GM19023 (cell line): Measurements from ENCODE around the gene EML1.

Source experiments
- ATAC-seq: cut with Tn5 transposase; IDR thresholded peaks from one replicate; pipeline ENCODE4 v1.9.1; 2021; ENCODE audit warnings: mild to moderate bottlenecking, moderate library complexity; ENCODE audit not compliant: unreplicated experiment

Gene EML1

DNA sequence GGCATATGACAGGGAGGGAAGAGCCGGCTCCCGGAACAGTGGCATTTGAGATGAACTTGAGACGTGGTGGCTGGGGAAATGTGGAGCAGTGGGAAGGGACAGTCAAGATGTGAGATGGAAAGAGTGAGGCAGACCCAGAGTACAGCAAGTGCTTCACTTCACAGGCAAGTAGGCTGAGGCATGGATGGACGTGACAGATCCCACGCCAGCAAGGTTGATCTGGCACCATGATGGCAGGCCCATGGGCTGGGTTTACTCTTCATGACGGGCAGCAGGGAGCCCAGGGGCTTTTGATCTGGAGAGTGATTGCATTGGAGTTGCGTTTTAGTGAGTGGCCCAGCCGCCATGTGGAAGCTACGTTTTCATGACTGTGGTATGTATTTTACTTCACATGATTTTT is 17.9 kb upstream of the EML1 start:
- ATAC-seq: no peak

DNA sequence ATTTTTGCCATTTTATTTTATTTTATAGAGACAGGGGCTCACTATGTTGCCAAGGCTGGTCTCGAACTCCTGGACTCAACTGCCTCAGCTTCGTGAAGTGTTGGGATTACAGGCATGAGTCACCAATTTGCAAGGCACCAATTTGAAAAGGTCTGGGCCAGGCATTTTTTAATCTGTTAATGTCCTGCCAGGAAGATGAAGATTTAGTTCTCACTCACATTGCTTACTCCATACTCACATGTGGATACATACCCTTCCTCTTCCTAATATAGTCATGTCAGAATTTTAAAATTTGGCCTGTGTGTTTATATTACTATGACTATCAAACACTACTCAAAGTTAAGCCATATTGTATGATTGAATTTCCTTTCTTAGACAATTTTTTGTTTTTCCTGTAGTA is 15.3 kb upstream of the EML1 start:
- no peak for ATAC-seq

DNA sequence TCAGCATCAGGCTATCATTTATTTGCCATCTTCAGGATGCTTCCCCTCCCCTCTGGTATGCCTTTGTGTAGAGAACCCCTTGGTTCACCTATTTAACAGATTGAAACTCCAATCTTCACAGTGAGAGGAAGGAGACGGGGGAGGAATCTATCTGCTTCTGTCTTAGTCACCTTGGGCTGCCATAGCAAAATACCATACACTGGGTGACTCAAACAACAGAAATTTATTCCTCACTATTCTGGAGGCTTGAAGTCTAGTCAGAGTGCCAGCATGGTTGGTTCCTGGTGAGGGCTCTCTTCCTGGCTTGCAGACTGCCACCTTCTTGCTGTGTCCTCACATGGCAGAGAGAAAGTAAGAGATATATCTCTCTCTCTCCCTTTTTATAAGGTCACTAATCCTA is 13.5 kb upstream of the EML1 start:
- ATAC-seq: no peak

DNA sequence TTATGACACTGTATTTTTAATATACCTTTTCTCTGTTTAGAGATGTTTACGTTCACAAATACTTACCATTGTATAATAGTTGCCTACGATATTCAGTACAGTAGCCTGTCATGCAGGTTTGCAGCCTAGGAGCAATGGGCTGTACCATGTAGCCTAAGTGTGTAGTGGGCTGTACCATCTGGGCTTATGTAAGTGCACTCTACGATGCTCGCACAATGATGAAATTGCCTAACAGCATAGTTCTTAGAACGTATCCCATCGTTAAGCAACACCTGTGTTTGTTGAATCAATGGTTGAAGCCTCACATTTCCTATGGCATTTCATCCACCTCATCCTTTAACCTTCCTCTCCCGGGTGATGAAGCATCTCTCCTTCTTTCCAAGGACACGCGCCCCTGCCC is 12.5 kb upstream of the EML1 start:
- no peak for ATAC-seq

DNA sequence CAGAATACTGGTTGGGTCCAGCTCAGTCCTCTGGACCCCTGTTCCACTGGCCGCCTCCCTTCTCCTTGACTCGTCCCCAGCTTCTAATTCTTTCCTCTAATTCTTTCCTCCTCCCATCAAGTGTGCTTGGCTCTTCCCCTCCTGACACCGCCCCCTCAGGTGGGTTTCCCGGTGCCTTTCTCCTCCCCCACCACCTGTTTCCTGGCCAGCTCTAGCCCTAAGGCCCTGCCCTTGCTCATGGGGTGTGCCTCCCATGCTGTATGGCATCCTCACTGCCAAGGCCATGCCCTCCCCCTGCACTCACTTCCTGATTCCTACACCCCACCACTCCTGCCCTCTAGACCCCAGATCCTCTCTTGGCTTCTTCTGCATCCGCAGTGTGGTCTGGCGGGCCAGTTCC is 12.1 kb upstream of the EML1 start:
- no peak for ATAC-seq

DNA sequence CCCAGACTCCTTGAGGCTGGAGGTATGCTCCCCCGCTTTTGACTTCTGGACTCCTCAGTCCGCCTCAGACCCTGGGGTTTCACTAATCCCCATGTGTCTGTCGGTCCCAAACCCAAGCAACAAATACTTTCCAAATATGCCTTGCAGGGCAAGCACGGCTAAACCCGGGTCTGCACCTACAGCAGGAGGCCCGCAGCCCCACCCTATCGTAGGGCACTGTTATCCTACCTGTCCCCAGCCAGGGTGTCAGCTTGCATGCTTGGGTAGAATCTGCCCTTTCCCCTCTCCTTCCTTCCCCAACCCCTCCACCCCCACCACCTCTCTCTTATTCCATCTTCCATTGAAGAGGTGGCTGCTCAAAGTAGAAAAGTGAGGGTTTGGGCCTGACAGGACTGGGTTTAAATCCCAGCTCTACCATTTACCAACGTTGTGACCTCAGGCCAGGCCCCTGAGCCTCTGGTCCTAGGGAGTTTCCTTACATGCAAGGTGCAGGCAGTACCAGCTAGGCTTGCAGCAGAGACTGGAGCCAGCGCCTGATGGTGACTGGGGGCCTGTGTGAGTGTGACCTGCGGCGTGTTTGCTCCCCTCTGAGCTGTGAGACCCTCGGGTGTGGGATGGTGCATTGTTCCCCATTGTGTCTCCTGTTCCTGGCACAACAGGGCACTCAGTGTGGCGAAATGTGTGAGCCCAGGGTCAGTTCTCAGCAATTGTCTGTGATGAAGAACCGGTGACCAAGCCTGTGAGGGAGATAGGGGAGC is 11.2 kb upstream of the EML1 start:
- no peak for ATAC-seq

DNA sequence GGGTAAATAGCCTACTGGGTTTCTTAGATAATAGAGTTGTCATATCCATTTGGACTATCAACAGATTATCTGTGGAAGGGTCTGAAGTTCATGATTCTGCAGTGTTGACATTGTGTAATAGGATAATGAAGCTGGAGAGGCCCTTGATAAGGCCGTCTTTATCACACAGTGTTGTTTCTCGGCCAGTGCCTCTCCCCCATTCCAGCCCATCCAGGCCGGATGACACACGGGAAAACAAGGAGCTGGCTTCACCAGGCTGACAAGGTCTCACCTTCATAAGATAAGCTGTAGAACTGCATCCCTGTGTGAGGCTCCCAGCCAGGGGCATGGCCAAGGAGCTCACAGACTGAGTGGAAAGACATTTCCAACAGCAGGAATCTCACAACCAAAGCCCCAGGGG is 8.7 kb upstream of the EML1 start:
- no peak for ATAC-seq

DNA sequence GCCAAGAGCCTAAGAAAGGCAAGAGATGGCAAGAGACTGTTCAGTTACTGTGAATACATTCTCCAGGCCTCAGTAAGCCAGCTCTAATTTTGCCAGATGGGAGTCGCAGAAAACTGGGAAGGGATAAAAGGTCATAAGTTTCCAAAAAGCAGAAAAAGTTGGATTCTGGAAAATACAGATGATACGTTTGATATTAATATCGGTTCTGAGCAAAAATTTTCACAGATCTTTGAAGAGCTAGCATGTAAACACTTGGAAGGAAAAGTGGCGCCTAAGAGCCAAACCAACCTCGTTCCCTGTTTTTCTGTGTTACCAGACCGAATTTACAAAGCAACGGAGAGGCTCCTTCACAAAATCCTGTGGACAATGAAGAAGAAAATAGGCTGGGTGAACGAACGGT is 7.8 kb upstream of the EML1 start:
- ATAC-seq: no peak

DNA sequence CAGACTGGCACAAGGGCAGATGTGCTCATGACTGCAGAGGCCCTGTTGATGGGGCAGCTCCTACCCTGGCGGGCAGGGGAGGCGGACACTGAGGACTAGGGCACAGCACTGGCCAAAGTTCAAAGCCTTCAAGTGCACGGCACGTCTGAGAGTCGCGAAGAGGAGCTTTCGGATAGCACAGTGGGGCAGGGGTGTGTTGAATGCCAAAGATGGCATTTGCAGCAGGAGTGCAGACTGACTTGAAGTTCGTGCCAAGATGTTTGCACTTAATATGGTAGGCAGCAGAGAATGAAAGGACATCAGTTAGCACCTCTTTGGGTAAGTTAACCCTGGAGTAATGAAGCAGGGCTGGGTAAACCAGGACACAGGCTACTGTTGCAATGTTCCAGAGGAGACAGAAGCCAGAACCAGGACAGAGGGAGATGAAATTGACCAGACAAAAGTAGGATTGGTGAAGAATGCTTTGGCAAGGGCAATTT is 6.7 kb upstream of the EML1 start:
- no peak for ATAC-seq

DNA sequence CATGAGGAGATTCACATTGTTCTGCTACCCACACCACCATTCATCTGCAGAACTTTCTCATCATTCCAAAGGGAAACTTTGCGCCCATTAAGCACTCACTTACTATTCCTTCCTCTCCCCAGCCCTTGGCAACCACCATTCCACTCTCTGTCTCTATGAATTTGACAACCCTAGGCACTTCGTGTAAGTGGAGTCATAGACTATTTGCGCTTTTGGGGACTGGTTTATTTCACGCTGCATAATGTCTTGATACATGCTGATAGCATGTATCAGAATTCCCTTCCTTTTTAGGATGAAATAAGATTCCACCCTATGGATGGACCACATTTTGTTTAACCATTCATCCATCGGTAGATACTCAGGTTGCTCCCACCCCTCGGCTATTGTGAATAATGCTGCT is 4.5 kb upstream of the EML1 start:
- no peak for ATAC-seq

DNA sequence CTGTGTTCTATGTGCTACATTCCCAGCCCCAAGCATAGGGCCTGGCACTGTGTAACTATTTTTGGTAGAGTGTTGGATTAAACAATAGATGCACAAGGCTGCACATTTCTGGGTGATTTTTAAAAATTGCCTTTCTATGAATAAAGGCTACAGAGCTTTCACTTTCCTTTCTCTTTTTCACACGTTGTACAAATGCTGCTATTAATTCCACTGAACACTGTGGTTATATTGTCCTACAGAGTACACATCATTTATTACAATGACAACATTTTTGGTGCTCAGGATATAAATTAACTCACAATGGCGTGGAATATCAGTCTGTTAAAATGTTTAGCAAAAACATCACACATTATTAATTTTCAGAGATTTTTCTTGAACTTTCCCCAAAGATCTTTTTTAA is 3.6 kb upstream of the EML1 start:
- ATAC-seq: no peak

DNA sequence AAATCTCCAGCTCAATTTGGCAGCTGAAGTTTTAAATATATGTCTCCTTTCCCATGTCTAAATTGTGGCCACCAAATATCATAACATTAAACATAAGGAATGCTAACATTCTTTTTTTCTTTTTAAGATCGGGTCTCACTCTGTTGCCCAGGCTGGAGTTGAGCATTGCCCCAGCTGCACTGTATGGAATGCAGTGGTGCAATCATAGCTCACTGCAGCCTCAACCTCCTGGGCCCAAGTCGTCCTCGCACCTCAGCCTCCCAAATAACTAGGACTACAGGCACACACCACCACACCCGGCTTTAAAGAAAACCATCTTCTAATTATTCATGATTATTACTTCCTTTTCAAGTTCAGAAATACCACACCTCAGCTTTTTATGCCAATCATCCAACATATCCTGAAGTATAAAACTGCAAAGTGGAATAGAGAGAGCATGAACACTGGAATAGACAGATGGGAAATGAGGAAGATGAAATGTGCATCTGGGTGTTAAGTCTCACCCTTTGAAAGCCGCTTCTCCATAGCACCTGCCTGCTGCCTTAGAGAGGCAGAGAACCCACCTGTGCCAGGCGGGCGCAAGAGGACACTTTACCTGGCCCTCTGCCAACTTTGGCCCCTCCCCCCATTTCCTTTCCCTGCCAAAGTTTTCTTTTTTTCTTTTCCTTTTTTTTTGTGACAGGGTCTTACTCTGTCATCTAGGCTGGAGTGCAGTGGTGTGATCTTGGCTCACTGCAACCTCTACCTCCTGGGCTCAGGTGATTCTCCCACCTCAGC is 2.8 kb upstream of the EML1 start:
- ATAC-seq: no peak

DNA sequence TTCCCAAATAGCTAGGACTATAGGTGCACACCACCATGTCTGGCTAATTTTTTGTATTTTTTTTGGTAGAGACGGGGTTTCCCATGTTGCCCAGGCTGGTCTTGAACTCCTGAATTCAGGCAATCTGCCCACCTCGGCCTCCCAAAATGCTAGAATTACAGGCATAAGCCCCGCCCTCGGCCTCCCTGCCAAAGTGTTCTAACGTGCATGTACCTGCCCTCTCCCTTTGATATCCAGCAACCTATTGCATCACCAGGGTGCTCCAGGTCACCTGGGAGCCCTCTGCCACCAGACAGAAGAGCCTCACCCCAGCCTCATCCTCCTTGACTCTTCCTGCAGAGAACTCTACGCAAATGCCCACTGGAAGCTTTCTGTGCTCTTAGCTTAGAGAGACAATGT is 2.2 kb upstream of the EML1 start:
- ATAC-seq: no peak

DNA sequence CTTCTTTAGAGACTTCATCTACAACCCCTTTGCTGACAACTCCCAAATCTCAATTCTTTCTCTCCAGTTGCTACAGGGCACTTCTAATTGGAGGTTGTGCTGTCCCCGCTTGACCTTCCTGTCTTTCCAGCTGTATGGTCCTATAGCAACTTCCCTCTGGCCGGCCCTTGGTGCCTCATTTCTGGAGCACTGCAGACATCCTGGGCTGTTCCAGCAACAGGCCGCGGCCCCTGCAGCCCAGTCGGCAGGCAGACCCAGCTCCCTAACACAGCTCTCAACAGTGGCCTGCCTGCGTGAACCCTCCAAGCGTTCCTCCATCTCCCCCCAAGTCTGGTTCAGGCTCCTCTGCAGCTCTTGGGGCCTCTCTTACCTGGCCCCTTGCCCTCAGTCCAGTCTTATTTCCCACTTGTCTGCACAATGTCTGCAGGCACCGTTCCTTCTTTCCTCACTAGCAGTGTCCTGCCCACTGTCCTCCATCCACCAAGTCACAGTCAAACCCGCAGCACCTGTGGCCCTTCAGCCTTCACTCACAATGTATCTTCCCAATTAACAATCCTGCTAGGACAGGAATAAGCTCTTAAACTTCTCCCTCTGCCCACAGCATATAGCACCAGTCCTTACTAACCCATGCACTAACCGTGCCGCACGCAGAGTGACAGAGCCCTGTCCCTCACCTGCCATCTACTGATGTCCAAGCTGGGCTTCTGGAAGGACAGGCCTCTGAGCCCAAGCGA is 1.6 kb upstream of the EML1 start:
- no peak for ATAC-seq

DNA sequence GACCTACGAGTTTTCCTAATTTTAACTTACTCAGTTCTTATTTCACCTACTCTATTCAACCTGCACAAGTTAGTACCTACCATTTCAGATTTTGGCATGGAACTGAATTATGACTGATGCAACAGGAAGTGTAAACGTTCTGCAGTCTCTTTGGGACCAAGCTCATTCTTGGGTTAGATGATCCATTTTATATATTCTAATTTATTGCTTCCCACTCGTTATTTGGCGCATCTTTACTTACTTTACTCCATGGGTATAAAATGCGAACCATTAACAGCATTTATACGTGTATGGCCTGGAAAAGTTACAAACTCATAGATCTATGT is 1.0 kb upstream of the EML1 start:
- ATAC-seq: no peak

DNA sequence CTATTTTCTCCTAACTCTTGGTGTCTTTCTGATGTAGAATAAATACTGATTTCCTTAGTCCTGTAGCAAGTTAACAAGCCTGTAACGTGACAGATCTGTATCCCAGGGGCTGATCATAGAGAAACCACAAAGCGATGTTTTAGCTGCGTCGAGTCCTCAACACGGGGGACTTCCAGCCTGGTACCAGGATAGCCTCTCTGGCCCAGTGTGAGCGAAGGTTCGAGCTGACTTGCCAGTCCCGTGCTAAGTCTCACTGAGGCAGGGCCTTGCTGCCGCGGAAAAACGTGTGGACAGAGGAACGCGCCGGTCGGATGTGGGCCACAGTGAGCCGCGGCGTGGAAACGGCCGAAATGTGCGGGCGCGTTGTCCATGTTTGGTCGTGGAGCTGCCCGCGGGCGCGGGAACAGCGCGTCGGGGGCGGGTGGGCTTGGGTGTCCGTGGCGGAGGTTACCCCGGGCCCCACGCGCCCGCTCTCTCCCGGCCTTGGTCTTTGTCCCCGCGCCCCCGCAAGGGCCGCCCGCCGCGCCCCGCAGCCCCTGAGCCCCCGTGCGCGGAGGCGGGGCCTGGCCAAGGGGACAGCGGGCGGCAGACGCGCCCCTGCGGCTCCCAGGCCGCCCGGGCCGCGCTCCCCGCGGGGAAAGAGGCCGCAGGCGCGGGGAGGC is 531 bp upstream of the EML1 start:
- no peak for ATAC-seq

DNA sequence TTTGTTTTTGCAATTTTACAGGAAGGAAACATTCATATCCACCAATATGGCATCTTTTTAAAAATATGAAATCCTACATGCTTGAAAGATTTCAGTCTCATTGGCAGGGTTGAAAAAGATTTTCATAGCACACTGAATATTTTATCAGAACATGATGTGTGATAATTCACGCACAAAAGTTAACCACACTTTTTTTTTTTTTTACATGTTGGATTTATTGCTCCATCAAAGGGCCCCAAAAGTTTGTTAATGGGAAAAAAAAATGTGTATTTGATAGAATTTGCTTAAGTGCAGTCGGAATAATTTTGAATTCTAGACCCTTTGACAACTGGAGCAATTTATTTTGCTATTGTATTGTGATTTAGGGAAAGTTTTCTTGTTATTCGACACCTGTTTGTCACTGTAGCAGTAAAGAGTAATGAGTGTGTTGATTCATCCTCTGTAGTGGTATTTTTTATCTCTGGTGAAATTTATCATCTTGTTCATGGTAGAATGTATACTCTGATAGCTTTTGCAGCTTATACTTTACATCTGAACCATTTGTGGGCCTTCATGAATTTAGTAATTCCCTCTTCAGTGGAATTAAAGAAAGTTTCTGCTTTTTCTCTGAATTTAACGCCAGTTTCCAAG is 1.1 kb downstream of the EML1 start:
- no peak for ATAC-seq

DNA sequence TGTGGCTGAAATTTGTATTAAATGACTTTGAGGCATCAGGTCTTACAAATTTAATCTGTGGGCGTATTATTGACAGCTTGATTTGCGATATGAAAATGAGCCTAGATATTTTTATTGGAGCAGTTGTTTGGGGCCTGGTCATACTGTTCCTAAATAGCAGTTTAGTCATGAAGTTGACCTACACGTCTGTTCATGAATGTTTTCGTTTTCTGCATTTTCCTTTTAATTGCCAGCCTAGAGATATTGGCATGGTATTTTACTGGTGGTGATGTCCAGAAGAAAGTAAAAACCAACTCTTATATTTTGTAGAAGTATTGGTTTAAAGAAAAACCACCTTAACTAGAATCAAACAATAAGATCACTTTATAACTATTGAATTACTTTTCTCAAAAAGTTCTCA is 1.8 kb downstream of the EML1 start:
- ATAC-seq: no peak

DNA sequence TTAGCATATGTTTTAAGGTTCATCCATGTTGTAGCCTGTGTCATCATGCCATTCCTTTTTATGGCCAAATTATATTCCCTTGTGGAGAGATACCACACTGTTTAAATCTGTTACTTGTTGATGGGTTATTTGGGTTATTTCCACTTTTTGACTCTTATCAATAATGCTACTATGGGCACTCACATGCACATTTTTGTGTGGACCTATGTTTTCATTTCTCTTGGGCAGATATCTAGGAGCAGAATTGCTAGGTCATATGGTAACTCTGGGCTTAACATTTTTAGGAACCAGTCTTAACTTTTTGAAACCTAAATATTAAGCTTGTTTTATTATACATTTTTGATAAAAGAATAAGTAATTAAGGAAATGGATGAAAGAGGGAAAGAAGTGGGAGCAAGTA is 4.0 kb downstream of the EML1 start:
- no peak for ATAC-seq

DNA sequence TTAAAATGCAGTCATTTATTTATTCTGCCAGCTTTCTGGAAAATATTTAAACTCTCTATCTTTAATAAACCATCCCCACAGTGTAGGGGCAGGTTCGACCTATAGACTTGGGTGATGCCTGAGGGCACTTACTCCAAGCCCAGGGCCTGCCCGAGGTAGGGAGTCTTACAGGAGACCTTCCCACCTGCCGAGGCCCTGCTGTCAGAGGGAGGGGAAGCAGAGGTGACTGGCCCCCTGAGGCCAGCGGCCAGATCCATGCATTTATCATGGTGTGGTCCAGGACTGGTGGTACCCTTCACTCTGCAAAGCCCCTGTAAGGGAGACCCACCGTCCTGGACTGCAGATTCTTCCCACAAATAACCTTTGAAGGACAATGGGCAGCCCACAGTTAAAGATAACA is 7.6 kb downstream of the EML1 start:
- no peak for ATAC-seq
